HG03025 (cell line): Measurements from ENCODE around the gene NISCH.

Source experiments
- ATAC-seq: cut with Tn5 transposase; IDR thresholded peaks from one replicate; pipeline ENCODE4 v1.9.1; 2021; ENCODE audit warnings: mild to moderate bottlenecking, moderate library complexity; ENCODE audit not compliant: unreplicated experiment, low FRiP score

Gene NISCH

GRCh38 chr3:52507359-52507758, 52.0 kb downstream of the NISCH start:
- no peak for ATAC-seq

- no peak for ATAC-seq
Measured at GRCh38 chr3:52509753-52510328, 54.4 kb downstream of the NISCH start.

- no peak for ATAC-seq
Measured at GRCh38 chr3:52511509-52511908, 56.1 kb downstream of the NISCH start.

- no peak for ATAC-seq
Measured at GRCh38 chr3:52512105-52512504, 56.7 kb downstream of the NISCH start.

- ATAC-seq = no peak
Measured at GRCh38 chr3:52512727-52513126, 57.3 kb downstream of the NISCH start.

GRCh38 chr3:52513281-52513680, 57.9 kb downstream of the NISCH start:
- no peak for ATAC-seq

GRCh38 chr3:52514576-52514975, 59.2 kb downstream of the NISCH start:
- no peak for ATAC-seq

GRCh38 chr3:52515192-52515591, 59.8 kb downstream of the NISCH start:
- ATAC-seq = no peak

- no peak for ATAC-seq
Measured at GRCh38 chr3:52516509-52517195, 61.2 kb downstream of the NISCH start.

GRCh38 chr3:52517796-52518722, 62.7 kb downstream of the NISCH start:
- ATAC-seq = no peak

- no peak for ATAC-seq
Measured at GRCh38 chr3:52518723-52519444, 63.5 kb downstream of the NISCH start.

GRCh38 chr3:52519445-52520140, 64.2 kb downstream of the NISCH start:
- no peak for ATAC-seq

GRCh38 chr3:52520141-52520667, 64.8 kb downstream of the NISCH start:
- ATAC-seq = no peak

GRCh38 chr3:52520716-52521487, 65.5 kb downstream of the NISCH start:
- no peak for ATAC-seq

- ATAC-seq = no peak
Measured at GRCh38 chr3:52521488-52521824, 66.1 kb downstream of the NISCH start.

- ATAC-seq = no peak
Measured at GRCh38 chr3:52521881-52522650, 66.7 kb downstream of the NISCH start.

GRCh38 chr3:52522651-52523251, 67.3 kb downstream of the NISCH start:
- ATAC-seq = no peak
